IPS-18c (cell line): Measurements from ENCODE around the gene KRTAP4-11.
"Not testable (repeated sequence)": the region's sequence is repeated elsewhere in the genome, so short reads cannot be mapped to it uniquely, and the experiment has no call there.

ENCODE experiments used
- H3K4me3 ChIP-seq: 2 replicates; pipeline ENCODE4 v1.7.0; 2013; ENCODE audit warnings: low read depth, mild to moderate bottlenecking, low read length, moderate library complexity; ENCODE audit not compliant: insufficient read depth
- H3K9me3 ChIP-seq: one replicate; pipeline ENCODE4 v1.6.1; 2013; ENCODE audit warnings: mild to moderate bottlenecking, low read length, moderate library complexity; ENCODE audit not compliant: control insufficient read depth, insufficient read depth

The KRTAP4-11 gene

GRCh38 chr17:41103896-41104295 is 14.3 kb downstream of the KRTAP4-11 start:
- no peak overlapping the region for H3K4me3 ChIP-seq

GRCh38 chr17:41101586-41102259 is 16.4 kb downstream of the KRTAP4-11 start, which contains the start of gene KRTAP4-16:
TSS of gene KRTAP4-16 (minus strand) at chr17:41102209. CDS start at chr17:41102209, 0 bp downstream.
- Histone ChIP-seq H3K9me3 (no peaks in the 10 kb centered on the region), H3K4me3 (no peak within 1 kb of the TSS)

More at GRCh38 chr17:41103896-41104295, 14.3 kb downstream of the KRTAP4-11 start:
- H3K9me3 ChIP-seq, result no peaks in the 10 kb centered on the region

GRCh38 chr17:41099682-41100480 is 18.3 kb downstream of the KRTAP4-11 start:
- not testable (repeated sequence) for H3K9me3 ChIP-seq, H3K4me3 ChIP-seq

- Histone ChIP-seq H3K9me3 (no peaks in the 10 kb centered on the region), H3K4me3 (no peak overlapping the region)
These were observed 19.7 kb downstream of the KRTAP4-11 start for GRCh38 chr17:41098481-41098880.

GRCh38 chr17:41098042-41098441 is 20.1 kb downstream of the KRTAP4-11 start, which contains the start of gene KRTAP4-8:
TSS of gene KRTAP4-8 (minus strand) at chr17:41098142. CDS start at chr17:41098084, 58 bp downstream.
- H3K4me3 ChIP-seq, result no peak within 1 kb of the TSS
- H3K9me3 ChIP-seq, result no peaks in the 10 kb centered on the region

GRCh38 chr17:41096055-41096454 is 22.1 kb downstream of the KRTAP4-11 start:
- no peak overlapping the region for H3K4me3 ChIP-seq
- H3K9me3 ChIP-seq, result no peaks in the 10 kb centered on the region

- not testable (repeated sequence) for H3K9me3 ChIP-seq
These were observed 29.3 kb downstream of the KRTAP4-11 start for GRCh38 chr17:41088760-41089352.

GRCh38 chr17:41084100-41084856 is 33.9 kb downstream of the KRTAP4-11 start, which contains the start of gene KRTAP4-7:
TSS of gene KRTAP4-7 (plus strand) at chr17:41084150. CDS start at chr17:41084207, 57 bp downstream.
- H3K9me3 ChIP-seq, result not testable (repeated sequence)

More at GRCh38 chr17:41088760-41089352, 29.3 kb downstream of the KRTAP4-11 start:
- H3K4me3 ChIP-seq, result not testable (repeated sequence)

GRCh38 chr17:41083427-41083826 is 34.7 kb downstream of the KRTAP4-11 start:
- not testable (repeated sequence) for H3K9me3 ChIP-seq, H3K4me3 ChIP-seq

More at GRCh38 chr17:41084100-41084856, 33.9 kb downstream of the KRTAP4-11 start, which contains the start of gene KRTAP4-7:
- H3K4me3 ChIP-seq, result not testable (repeated sequence)

- H3K4me3 ChIP-seq, result no peak overlapping the region
- H3K9me3 ChIP-seq, result no peaks in the 10 kb centered on the region
These were observed 35.5 kb downstream of the KRTAP4-11 start for GRCh38 chr17:41082626-41083025.

GRCh38 chr17:41076788-41077187 is 41.4 kb downstream of the KRTAP4-11 start:
- Histone ChIP-seq H3K4me3 (no peak overlapping the region), H3K9me3 (no peaks in the 10 kb centered on the region)

- Histone ChIP-seq H3K9me3 (no peaks in the 10 kb centered on the region), H3K4me3 (no peak overlapping the region)
These were observed 44.5 kb downstream of the KRTAP4-11 start for GRCh38 chr17:41073676-41074075.

- no peaks in the 10 kb centered on the region for H3K9me3 ChIP-seq
- H3K4me3 ChIP-seq, result no peak overlapping the region
These were observed 46.4 kb downstream of the KRTAP4-11 start for GRCh38 chr17:41071606-41072360.

- H3K4me3 ChIP-seq, result no peak overlapping the region
- H3K9me3 ChIP-seq, result no peaks in the 10 kb centered on the region
These were observed 49.1 kb downstream of the KRTAP4-11 start for GRCh38 chr17:41069031-41069430.

- H3K9me3 ChIP-seq, result no peaks in the 10 kb centered on the region
- no peak overlapping the region for H3K4me3 ChIP-seq
These were observed 50.9 kb downstream of the KRTAP4-11 start for GRCh38 chr17:41067281-41067680.
